Muscle layer of duodenum (tissue), 2 donors: ENCODE results near the gene FSTL4.

Experiments used
- H3K27ac ChIP-seq: one replicate; pipeline ENCODE4 v1.7.0; 2013; ENCODE audit warnings: mild to moderate bottlenecking, low read length
- H3K27me3 ChIP-seq: one replicate; pipeline ENCODE4 v1.7.0; 2013; ENCODE audit warnings: low read depth, mild to moderate bottlenecking, control low read depth, low read length
- H3K36me3 ChIP-seq, 2 donors: one replicate each; pipeline ENCODE4 v1.7.0; 2013; ENCODE audit warnings: low read length in 2 of 2, control low read depth in 1 of 2, mild to moderate bottlenecking in 1 of 2; ENCODE audit not compliant: insufficient read depth in 2 of 2, control insufficient read depth in 1 of 2
- H3K4me1 ChIP-seq, 2 donors: one replicate each; pipeline ENCODE4 v1.7.0; 2013; ENCODE audit warnings: low read length in 2 of 2, mild to moderate bottlenecking in 2 of 2, control low read depth in 1 of 2, moderate library complexity in 1 of 2; ENCODE audit not compliant: insufficient read depth in 2 of 2, control insufficient read depth in 1 of 2
- H3K4me3 ChIP-seq, 2 donors: one replicate each; pipeline ENCODE4 v1.7.0; 2013; ENCODE audit warnings: low read length in 2 of 2, low read depth in 1 of 2, mild to moderate bottlenecking in 1 of 2
- H3K9me3 ChIP-seq, 2 donors: one replicate each; pipeline ENCODE4 v1.7.0; 2013; ENCODE audit warnings: low read length in 2 of 2, control low read depth in 1 of 2, mild to moderate bottlenecking in 1 of 2; ENCODE audit not compliant: control insufficient read depth in 1 of 2
- donor health status: healthy.

FSTL4 gene

DNA sequence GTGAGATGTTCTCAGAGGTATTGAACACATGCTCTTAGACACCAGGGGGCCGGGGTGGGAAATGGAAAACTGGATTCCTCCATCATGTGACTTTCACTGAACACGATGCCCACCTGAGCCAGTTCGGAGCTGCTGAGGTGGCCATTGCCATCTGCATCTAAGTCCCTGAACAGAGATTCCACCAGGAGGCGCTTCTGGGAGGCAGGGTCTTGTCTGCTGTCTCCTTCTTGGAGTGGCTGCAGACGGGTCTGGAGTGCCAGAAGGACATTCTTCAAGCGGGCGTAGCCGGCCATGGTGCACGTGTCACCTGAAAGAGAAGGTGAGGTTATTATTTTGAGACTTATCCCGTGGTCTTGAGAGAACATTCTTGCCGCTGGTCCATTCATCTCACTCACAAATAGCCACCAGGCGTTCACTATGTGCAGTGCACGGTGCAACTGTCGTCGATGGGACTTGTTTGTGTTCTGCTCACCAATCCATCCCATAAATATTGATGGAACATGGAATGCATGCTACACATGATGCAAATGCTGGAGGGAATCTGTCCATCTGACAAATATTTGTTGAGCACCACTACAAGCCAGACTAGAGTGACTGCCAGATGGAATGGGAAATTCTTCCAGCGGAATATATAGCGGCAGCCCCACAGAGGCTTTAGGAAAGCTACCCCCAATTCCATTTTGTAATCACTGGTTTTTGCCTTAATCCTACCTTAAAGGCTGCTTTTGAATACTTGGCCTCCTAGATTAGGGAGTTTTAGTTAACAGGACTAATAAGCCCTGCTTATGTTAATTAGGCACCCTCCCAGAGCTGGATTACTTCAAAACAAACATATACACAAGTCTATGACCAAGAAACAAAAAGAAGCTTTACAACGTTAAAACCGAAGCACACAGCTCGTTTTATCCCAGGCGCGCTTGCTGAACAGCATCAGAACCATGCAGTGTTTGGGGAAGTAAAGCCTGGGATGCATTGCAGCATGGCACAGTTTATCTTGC is 295.7 kb downstream of the FSTL4 start:
- H3K4me1 ChIP-seq = no peaks in the 10 kb centered on the region
- no peaks in the 10 kb centered on the region for H3K9me3 ChIP-seq
- no peaks in the 10 kb centered on the region for H3K27me3 ChIP-seq
- H3K4me3 ChIP-seq = no peak overlapping the region
- H3K36me3 ChIP-seq = no peaks in the 10 kb centered on the region
- no peak overlapping the region for H3K27ac ChIP-seq

DNA sequence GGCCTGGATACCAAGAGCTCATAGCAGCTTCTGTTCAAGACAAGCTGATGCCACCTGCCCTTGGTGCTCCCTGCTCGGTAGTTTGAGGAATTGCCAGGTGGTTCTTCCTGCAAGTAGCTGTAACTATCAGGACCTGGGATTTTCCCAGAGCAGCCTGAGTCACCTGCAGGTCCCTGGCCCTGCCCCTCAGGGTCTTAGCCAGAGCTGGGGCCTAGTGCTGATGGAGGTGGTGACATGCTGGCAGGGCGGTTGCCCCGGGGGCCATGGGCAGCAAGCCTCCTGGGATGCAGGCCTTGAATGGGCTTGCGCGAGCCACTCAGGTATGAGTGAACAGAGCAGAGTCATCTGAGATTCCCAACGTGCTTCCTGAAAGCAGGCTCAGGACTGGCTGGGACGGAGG is 298.3 kb downstream of the FSTL4 start:
- no peaks in the 10 kb centered on the region for H3K4me1 ChIP-seq
- H3K27ac ChIP-seq = no peak overlapping the region
- H3K36me3 ChIP-seq = no peaks in the 10 kb centered on the region
- no peaks in the 10 kb centered on the region for H3K27me3 ChIP-seq
- no peaks in the 10 kb centered on the region for H3K9me3 ChIP-seq
- no peak overlapping the region for H3K4me3 ChIP-seq

- no peak overlapping the region for H3K27ac ChIP-seq
- H3K4me1 ChIP-seq = no peaks in the 10 kb centered on the region
- H3K4me3 ChIP-seq = no peak overlapping the region
- no peaks in the 10 kb centered on the region for H3K9me3 ChIP-seq
- no peaks in the 10 kb centered on the region for H3K36me3 ChIP-seq
- no peaks in the 10 kb centered on the region for H3K27me3 ChIP-seq
Observed at GRCh38 chr5:133311176-133311575, 301.2 kb downstream of the FSTL4 start.

DNA sequence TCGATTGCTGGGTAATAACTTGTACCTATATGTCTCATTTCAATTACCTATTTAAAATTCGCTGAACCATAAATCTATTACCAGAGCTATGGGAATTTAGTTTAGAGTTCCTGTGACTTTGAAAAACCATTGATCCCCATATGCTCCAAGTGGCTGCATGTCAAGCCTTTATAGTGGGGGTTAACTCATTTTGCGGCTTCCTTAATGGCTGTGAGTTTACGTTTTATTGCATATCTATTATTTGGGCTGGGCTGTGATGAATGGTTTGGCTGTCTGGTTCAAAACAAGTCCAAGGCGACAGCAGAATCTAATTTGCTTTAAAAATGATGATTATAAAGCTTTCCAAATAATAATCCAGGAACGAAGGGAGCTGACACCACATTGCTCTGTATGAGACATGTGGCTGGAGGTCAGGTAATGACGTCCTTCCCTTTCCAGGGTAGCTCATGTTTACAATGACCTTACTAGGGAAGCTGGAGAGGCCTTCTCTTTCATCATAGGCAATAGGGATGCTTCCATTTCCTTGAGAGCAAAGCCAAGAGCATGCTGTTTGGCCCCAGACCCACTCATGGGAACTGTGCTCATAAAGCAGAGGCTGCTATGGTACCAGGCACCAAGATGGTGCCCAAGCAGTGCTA is 302.2 kb downstream of the FSTL4 start:
- Histone ChIP-seq H3K4me3 (no peak overlapping the region), H3K9me3 (no peaks in the 10 kb centered on the region), H3K36me3 (no peaks in the 10 kb centered on the region), H3K27ac (no peak overlapping the region), H3K27me3 (no peaks in the 10 kb centered on the region), H3K4me1 (no peaks in the 10 kb centered on the region)

GRCh38 chr5:133309166-133309795 is 303.1 kb downstream of the FSTL4 start:
- H3K4me1 ChIP-seq = no peaks in the 10 kb centered on the region
- no peaks in the 10 kb centered on the region for H3K9me3 ChIP-seq
- H3K4me3 ChIP-seq = no peak overlapping the region
- H3K36me3 ChIP-seq = no peaks in the 10 kb centered on the region
- H3K27ac ChIP-seq = no peak overlapping the region
- H3K27me3 ChIP-seq = no peaks in the 10 kb centered on the region

- no peaks in the 10 kb centered on the region for H3K9me3 ChIP-seq
- H3K27ac ChIP-seq = no peak overlapping the region
- no peaks in the 10 kb centered on the region for H3K36me3 ChIP-seq
- no peaks in the 10 kb centered on the region for H3K4me1 ChIP-seq
- no peaks in the 10 kb centered on the region for H3K27me3 ChIP-seq
- H3K4me3 ChIP-seq = no peak overlapping the region
Observed at GRCh38 chr5:133307275-133307674, 305.1 kb downstream of the FSTL4 start.

DNA sequence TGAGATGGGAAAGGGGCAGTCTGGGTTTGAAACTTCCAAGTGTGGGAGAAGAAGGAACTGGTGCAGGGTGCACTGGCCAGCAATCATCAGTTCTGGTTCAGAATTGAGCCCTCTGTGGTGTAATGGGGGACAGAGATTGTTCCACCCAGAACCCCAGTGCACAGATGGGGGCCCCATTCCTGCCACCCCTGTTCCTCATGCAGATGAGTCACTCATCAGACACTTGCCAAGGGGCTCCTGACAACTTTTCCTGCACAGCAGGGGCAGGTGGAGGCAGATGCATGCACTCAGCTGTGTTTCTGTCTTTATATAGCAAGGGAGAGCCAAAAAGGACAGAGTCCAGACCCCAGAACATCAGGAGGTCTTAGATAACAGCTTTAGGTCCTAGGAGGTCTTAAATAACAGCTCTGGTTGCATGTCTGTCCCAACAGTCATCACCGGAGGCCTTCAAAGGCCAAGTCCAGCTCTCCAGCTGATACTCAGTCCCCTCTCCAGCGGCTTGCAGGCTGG is 307.6 kb downstream of the FSTL4 start:
- no peaks in the 10 kb centered on the region for H3K27me3 ChIP-seq
- no peaks in the 10 kb centered on the region for H3K36me3 ChIP-seq
- H3K4me3 ChIP-seq = no peak overlapping the region
- no peak overlapping the region for H3K27ac ChIP-seq
- no peaks in the 10 kb centered on the region for H3K9me3 ChIP-seq
- no peaks in the 10 kb centered on the region for H3K4me1 ChIP-seq

- H3K4me1 ChIP-seq = no peaks in the 10 kb centered on the region
- H3K27ac ChIP-seq = no peak overlapping the region
- H3K4me3 ChIP-seq = no peak overlapping the region
- H3K27me3 ChIP-seq = no peaks in the 10 kb centered on the region
- no peaks in the 10 kb centered on the region for H3K9me3 ChIP-seq
- H3K36me3 ChIP-seq = no peaks in the 10 kb centered on the region
Observed at GRCh38 chr5:133304178-133304577, 308.2 kb downstream of the FSTL4 start.

DNA sequence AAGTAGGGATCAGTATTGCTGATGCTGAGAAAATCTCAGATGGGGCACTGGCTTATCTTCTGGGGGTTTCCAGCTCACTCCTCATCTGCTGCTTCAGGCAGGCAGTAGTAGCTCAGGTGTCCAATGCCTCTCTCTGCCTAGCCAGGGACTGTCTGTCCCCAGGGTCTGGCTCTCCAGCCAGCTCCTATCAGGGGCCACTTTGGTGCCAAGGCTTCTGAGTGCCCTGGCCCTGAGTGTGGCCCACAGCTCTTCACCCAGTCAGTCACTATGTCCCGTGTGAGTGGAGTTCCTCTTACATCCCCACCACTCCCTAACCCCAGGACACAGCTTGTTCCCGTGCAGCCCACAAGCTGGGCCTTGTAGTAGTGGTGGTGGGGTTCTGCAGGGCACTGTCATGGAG is 309.0 kb downstream of the FSTL4 start:
- Histone ChIP-seq H3K36me3 (no peaks in the 10 kb centered on the region), H3K9me3 (no peaks in the 10 kb centered on the region), H3K4me1 (no peaks in the 10 kb centered on the region), H3K27me3 (no peaks in the 10 kb centered on the region), H3K4me3 (no peak overlapping the region), H3K27ac (no peak overlapping the region)

GRCh38 chr5:133299728-133300127 is 312.6 kb downstream of the FSTL4 start:
- H3K4me3 ChIP-seq = no peak overlapping the region
- H3K36me3 ChIP-seq = no peaks in the 10 kb centered on the region
- no peaks in the 10 kb centered on the region for H3K27me3 ChIP-seq
- no peak overlapping the region for H3K27ac ChIP-seq
- H3K4me1 ChIP-seq = no peaks in the 10 kb centered on the region
- H3K9me3 ChIP-seq = no peaks in the 10 kb centered on the region

- H3K27me3 ChIP-seq = no peaks in the 10 kb centered on the region
- no peak overlapping the region for H3K27ac ChIP-seq
- no peaks in the 10 kb centered on the region for H3K4me1 ChIP-seq
- no peak overlapping the region for H3K4me3 ChIP-seq
- H3K36me3 ChIP-seq = no peaks in the 10 kb centered on the region
- no peaks in the 10 kb centered on the region for H3K9me3 ChIP-seq
Observed at GRCh38 chr5:133299021-133299420, 313.3 kb downstream of the FSTL4 start.
